GM18502 (cell line): Measurements from ENCODE around the gene TMBIM1.

ENCODE experiments used
- ATAC-seq: cut with Tn5 transposase; IDR thresholded peaks from one replicate; pipeline ENCODE4 v1.9.1; 2021; ENCODE audit warnings: mild to moderate bottlenecking; ENCODE audit not compliant: unreplicated experiment, poor library complexity

TMBIM1 gene

GRCh38 chr2:218292048-218293014, at the start of gene TMBIM1:
TMBIM1 (minus strand) TSS chr2:218292503; CDS start chr2:218282141, 10,362 bp downstream.
- peak; percentile 84 for ATAC-seq

- no peak for ATAC-seq
Observed at GRCh38 chr2:218341381-218341780, 49.1 kb upstream of the TMBIM1 start.

- ATAC-seq, result no peak
Observed at GRCh38 chr2:218340656-218341055, 48.4 kb upstream of the TMBIM1 start.

GRCh38 chr2:218334531-218334930, 42.2 kb upstream of the TMBIM1 start:
- ATAC-seq, result no peak

- no peak for ATAC-seq
Observed at GRCh38 chr2:218332920-218333645, 40.8 kb upstream of the TMBIM1 start.

- no peak for ATAC-seq
Observed at GRCh38 chr2:218332288-218332687, 40.0 kb upstream of the TMBIM1 start.

GRCh38 chr2:218331745-218332144, 39.4 kb upstream of the TMBIM1 start:
- no peak for ATAC-seq

GRCh38 chr2:218329826-218330593, 37.7 kb upstream of the TMBIM1 start:
- peak; percentile 50 for ATAC-seq

GRCh38 chr2:218329027-218329825, 36.9 kb upstream of the TMBIM1 start:
- ATAC-seq, result peak; percentile 63

GRCh38 chr2:218328294-218328693, 36.0 kb upstream of the TMBIM1 start:
- no peak for ATAC-seq

- no peak for ATAC-seq
Observed at GRCh38 chr2:218327451-218328210, 35.3 kb upstream of the TMBIM1 start.

- ATAC-seq, result no peak
Observed at GRCh38 chr2:218326315-218326714, 34.0 kb upstream of the TMBIM1 start.

GRCh38 chr2:218325566-218326160, 33.4 kb upstream of the TMBIM1 start:
- ATAC-seq, result no peak

- no peak for ATAC-seq
Observed at GRCh38 chr2:218323526-218324472, 31.5 kb upstream of the TMBIM1 start.

GRCh38 chr2:218322768-218323525, 30.6 kb upstream of the TMBIM1 start:
- peak; percentile 82 for ATAC-seq

- no peak for ATAC-seq
Observed at GRCh38 chr2:218320704-218321336, 28.5 kb upstream of the TMBIM1 start.
